ENCODE results near the gene OR2J3.

Gene OR2J3

GRCh38 chr6:29107758-29108157 is at the start of gene OR2J3:
TSS of gene OR2J3 (plus strand) at chr6:29108058. CDS start at chr6:29111891, 3,833 bp downstream.
- H3K27ac ChIP-seq (ENCODE audit: low read depth, low read length), result no peak within 1 kb of the TSS
- H3K4me1 ChIP-seq (ENCODE audit: control insufficient read depth in 1 of 2, insufficient read depth in 2 of 2, low read length in 2 of 2), result no peaks in the 10 kb centered on the region
- no peaks in the 10 kb centered on the region for H3K36me3 ChIP-seq (ENCODE audit: control insufficient read depth in 1 of 2, insufficient read depth in 2 of 2, low read length in 2 of 2)
- H3K9ac ChIP-seq (ENCODE audit: low read depth in 1 of 2, low read length in 2 of 2), result no peak within 1 kb of the TSS
- H3K4me3 ChIP-seq (ENCODE audit: low read depth in 1 of 2, low read length in 2 of 2), result no peak within 1 kb of the TSS
- no peaks in the 10 kb centered on the region for H3K9me3 ChIP-seq (ENCODE audit: control insufficient read depth in 1 of 2, low read length in 2 of 2)
- no peaks in the 10 kb centered on the region for H3K27me3 ChIP-seq (ENCODE audit: control insufficient read depth in 1 of 2, insufficient read depth in 2 of 2, low read length in 2 of 2)

GRCh38 chr6:29071831-29072723 is 35.8 kb upstream of the OR2J3 start:
- Histone ChIP-seq H3K9ac (ENCODE audit: low read depth in 1 of 2, low read length in 2 of 2) (no peak overlapping the region), H3K4me3 (ENCODE audit: low read depth in 1 of 2, low read length in 2 of 2) (no peak overlapping the region), H3K9me3 (ENCODE audit: control insufficient read depth in 1 of 2, low read length in 2 of 2) (peaks cover 0 to 2% of the 10 kb centered on the region in 2 donors), H3K27me3 (ENCODE audit: control insufficient read depth in 1 of 2, insufficient read depth in 2 of 2, low read length in 2 of 2) (peaks cover 0 to 5% of the 10 kb centered on the region in 2 donors), H3K27ac (ENCODE audit: low read depth, low read length) (no peak overlapping the region), H3K4me1 (ENCODE audit: control insufficient read depth in 1 of 2, insufficient read depth in 2 of 2, low read length in 2 of 2) (no peaks in the 10 kb centered on the region), H3K36me3 (ENCODE audit: control insufficient read depth in 1 of 2, insufficient read depth in 2 of 2, low read length in 2 of 2) (no peaks in the 10 kb centered on the region)

- H3K27ac ChIP-seq (ENCODE audit: low read depth, low read length), result no peak overlapping the region
- H3K9ac ChIP-seq (ENCODE audit: low read depth in 1 of 2, low read length in 2 of 2), result no peak overlapping the region
- no peaks in the 10 kb centered on the region for H3K36me3 ChIP-seq (ENCODE audit: control insufficient read depth in 1 of 2, insufficient read depth in 2 of 2, low read length in 2 of 2)
- no peak overlapping the region for H3K4me3 ChIP-seq (ENCODE audit: low read depth in 1 of 2, low read length in 2 of 2)
- H3K9me3 ChIP-seq (ENCODE audit: control insufficient read depth in 1 of 2, low read length in 2 of 2), result no peaks in the 10 kb centered on the region
- H3K27me3 ChIP-seq (ENCODE audit: control insufficient read depth in 1 of 2, insufficient read depth in 2 of 2, low read length in 2 of 2), result no peaks in the 10 kb centered on the region
- H3K4me1 ChIP-seq (ENCODE audit: control insufficient read depth in 1 of 2, insufficient read depth in 2 of 2, low read length in 2 of 2), result no peaks in the 10 kb centered on the region
These were observed 28.7 kb upstream of the OR2J3 start for GRCh38 chr6:29079203-29079602.

GRCh38 chr6:29081312-29081711 is 26.5 kb upstream of the OR2J3 start:
- H3K4me1 ChIP-seq (ENCODE audit: control insufficient read depth in 1 of 2, insufficient read depth in 2 of 2, low read length in 2 of 2), result no peaks in the 10 kb centered on the region
- no peak overlapping the region for H3K4me3 ChIP-seq (ENCODE audit: low read depth in 1 of 2, low read length in 2 of 2)
- H3K27ac ChIP-seq (ENCODE audit: low read depth, low read length), result no peak overlapping the region
- no peaks in the 10 kb centered on the region for H3K36me3 ChIP-seq (ENCODE audit: control insufficient read depth in 1 of 2, insufficient read depth in 2 of 2, low read length in 2 of 2)
- no peaks in the 10 kb centered on the region for H3K9me3 ChIP-seq (ENCODE audit: control insufficient read depth in 1 of 2, low read length in 2 of 2)
- no peaks in the 10 kb centered on the region for H3K27me3 ChIP-seq (ENCODE audit: control insufficient read depth in 1 of 2, insufficient read depth in 2 of 2, low read length in 2 of 2)
- no peak overlapping the region for H3K9ac ChIP-seq (ENCODE audit: low read depth in 1 of 2, low read length in 2 of 2)

GRCh38 chr6:29082457-29082856 is 25.4 kb upstream of the OR2J3 start:
- Histone ChIP-seq H3K4me3 (ENCODE audit: low read depth in 1 of 2, low read length in 2 of 2) (no peak overlapping the region), H3K36me3 (ENCODE audit: control insufficient read depth in 1 of 2, insufficient read depth in 2 of 2, low read length in 2 of 2) (no peaks in the 10 kb centered on the region), H3K9ac (ENCODE audit: low read depth in 1 of 2, low read length in 2 of 2) (no peak overlapping the region), H3K27ac (ENCODE audit: low read depth, low read length) (no peak overlapping the region), H3K27me3 (ENCODE audit: control insufficient read depth in 1 of 2, insufficient read depth in 2 of 2, low read length in 2 of 2) (no peaks in the 10 kb centered on the region), H3K4me1 (ENCODE audit: control insufficient read depth in 1 of 2, insufficient read depth in 2 of 2, low read length in 2 of 2) (no peaks in the 10 kb centered on the region), H3K9me3 (ENCODE audit: control insufficient read depth in 1 of 2, low read length in 2 of 2) (no peaks in the 10 kb centered on the region)

GRCh38 chr6:29087213-29087612 is 20.6 kb upstream of the OR2J3 start, which contains the start of gene OR2B3:
TSS of gene OR2B3 (minus strand) at chr6:29087313. CDS start at chr6:29087248, 65 bp downstream.
- no peak within 1 kb of the TSS for H3K9ac ChIP-seq (ENCODE audit: low read depth in 1 of 2, low read length in 2 of 2)
- H3K4me3 ChIP-seq (ENCODE audit: low read depth in 1 of 2, low read length in 2 of 2), result no peak within 1 kb of the TSS
- no peaks in the 10 kb centered on the region for H3K36me3 ChIP-seq (ENCODE audit: control insufficient read depth in 1 of 2, insufficient read depth in 2 of 2, low read length in 2 of 2)

GRCh38 chr6:29092957-29093356 is 14.9 kb upstream of the OR2J3 start:
- Histone ChIP-seq H3K27ac (ENCODE audit: low read depth, low read length) (no peak overlapping the region), H3K4me1 (ENCODE audit: control insufficient read depth in 1 of 2, insufficient read depth in 2 of 2, low read length in 2 of 2) (no peaks in the 10 kb centered on the region), H3K27me3 (ENCODE audit: control insufficient read depth in 1 of 2, insufficient read depth in 2 of 2, low read length in 2 of 2) (no peaks in the 10 kb centered on the region), H3K9me3 (ENCODE audit: control insufficient read depth in 1 of 2, low read length in 2 of 2) (no peaks in the 10 kb centered on the region), H3K36me3 (ENCODE audit: control insufficient read depth in 1 of 2, insufficient read depth in 2 of 2, low read length in 2 of 2) (no peaks in the 10 kb centered on the region), H3K4me3 (ENCODE audit: low read depth in 1 of 2, low read length in 2 of 2) (no peak overlapping the region), H3K9ac (ENCODE audit: low read depth in 1 of 2, low read length in 2 of 2) (no peak overlapping the region)

More at GRCh38 chr6:29087213-29087612, 20.6 kb upstream of the OR2J3 start, which contains the start of gene OR2B3:
- Histone ChIP-seq H3K27ac (ENCODE audit: low read depth, low read length) (no peak within 1 kb of the TSS), H3K27me3 (ENCODE audit: control insufficient read depth in 1 of 2, insufficient read depth in 2 of 2, low read length in 2 of 2) (no peaks in the 10 kb centered on the region), H3K4me1 (ENCODE audit: control insufficient read depth in 1 of 2, insufficient read depth in 2 of 2, low read length in 2 of 2) (no peaks in the 10 kb centered on the region), H3K9me3 (ENCODE audit: control insufficient read depth in 1 of 2, low read length in 2 of 2) (no peaks in the 10 kb centered on the region)

GRCh38 chr6:29097803-29098202 is 10.1 kb upstream of the OR2J3 start:
- H3K36me3 ChIP-seq (ENCODE audit: control insufficient read depth in 1 of 2, insufficient read depth in 2 of 2, low read length in 2 of 2), result no peaks in the 10 kb centered on the region
- no peak overlapping the region for H3K27ac ChIP-seq (ENCODE audit: low read depth, low read length)
- no peak overlapping the region for H3K9ac ChIP-seq (ENCODE audit: low read depth in 1 of 2, low read length in 2 of 2)
- no peaks in the 10 kb centered on the region for H3K9me3 ChIP-seq (ENCODE audit: control insufficient read depth in 1 of 2, low read length in 2 of 2)
- H3K27me3 ChIP-seq (ENCODE audit: control insufficient read depth in 1 of 2, insufficient read depth in 2 of 2, low read length in 2 of 2), result no peaks in the 10 kb centered on the region
- no peak overlapping the region for H3K4me3 ChIP-seq (ENCODE audit: low read depth in 1 of 2, low read length in 2 of 2)
- H3K4me1 ChIP-seq (ENCODE audit: control insufficient read depth in 1 of 2, insufficient read depth in 2 of 2, low read length in 2 of 2), result no peaks in the 10 kb centered on the region

- Histone ChIP-seq H3K27ac (ENCODE audit: low read depth, low read length) (no peak within 1 kb of the TSS), H3K4me1 (ENCODE audit: control insufficient read depth in 1 of 2, insufficient read depth in 2 of 2, low read length in 2 of 2) (no peaks in the 10 kb centered on the region), H3K9me3 (ENCODE audit: control insufficient read depth in 1 of 2, low read length in 2 of 2) (no peaks in the 10 kb centered on the region), H3K27me3 (ENCODE audit: control insufficient read depth in 1 of 2, insufficient read depth in 2 of 2, low read length in 2 of 2) (no peaks in the 10 kb centered on the region), H3K4me3 (ENCODE audit: low read depth in 1 of 2, low read length in 2 of 2) (no peak within 1 kb of the TSS), H3K9ac (ENCODE audit: low read depth in 1 of 2, low read length in 2 of 2) (no peak within 1 kb of the TSS), H3K36me3 (ENCODE audit: control insufficient read depth in 1 of 2, insufficient read depth in 2 of 2, low read length in 2 of 2) (no peaks in the 10 kb centered on the region)
These were observed 8.7 kb upstream of the OR2J3 start, which contains the start of gene OR2J1 for GRCh38 chr6:29099190-29099589. TSS of gene OR2J1 (plus strand) at chr6:29099490. CDS start at chr6:29100943, 1,453 bp downstream.

GRCh38 chr6:29112135-29112534 is 4.3 kb downstream of the OR2J3 start:
- H3K36me3 ChIP-seq (ENCODE audit: control insufficient read depth in 1 of 2, insufficient read depth in 2 of 2, low read length in 2 of 2), result no peaks in the 10 kb centered on the region
- H3K27ac ChIP-seq (ENCODE audit: low read depth, low read length), result no peak overlapping the region
- H3K9ac ChIP-seq (ENCODE audit: low read depth in 1 of 2, low read length in 2 of 2), result no peak overlapping the region
- no peaks in the 10 kb centered on the region for H3K27me3 ChIP-seq (ENCODE audit: control insufficient read depth in 1 of 2, insufficient read depth in 2 of 2, low read length in 2 of 2)
- no peaks in the 10 kb centered on the region for H3K9me3 ChIP-seq (ENCODE audit: control insufficient read depth in 1 of 2, low read length in 2 of 2)
- no peaks in the 10 kb centered on the region for H3K4me1 ChIP-seq (ENCODE audit: control insufficient read depth in 1 of 2, insufficient read depth in 2 of 2, low read length in 2 of 2)
- no peak overlapping the region for H3K4me3 ChIP-seq (ENCODE audit: low read depth in 1 of 2, low read length in 2 of 2)

Data from duodenal mucosa (tissue), 2 donors.